Thymus (tissue), 11 donors: ENCODE data around the gene MED12L. TPM values are rescaled to one million over a fixed set of nuclear protein-coding genes. Genes with fewer than 3 reads are reported as not detected.

Experiments used
- DNase-seq, 9 donors: peaks; one replicate each; pipeline ENCODE4 v3.0.0-alpha.2; 2013; ENCODE audit warnings: low spot score in 9 of 9, low read depth in 6 of 9, missing footprints in 1 of 9
- H3K27ac ChIP-seq, 2 donors: one replicate each; pipeline ENCODE4 v1.5.1; 2013; ENCODE audit warnings: control low read depth in 1 of 2, low read depth in 1 of 2, low read length in 1 of 2, mild to moderate bottlenecking in 1 of 2, moderate library complexity in 1 of 2
- H3K27me3 ChIP-seq, 2 donors: one replicate each; pipeline ENCODE4 v1.5.1; 2013; ENCODE audit warnings: low read length in 1 of 2; ENCODE audit not compliant: control insufficient read depth in 2 of 2, insufficient read depth in 1 of 2
- H3K36me3 ChIP-seq, 2 donors: one replicate each; pipeline ENCODE4 v1.5.1; 2013; ENCODE audit warnings: low read length in 1 of 2, mild to moderate bottlenecking in 1 of 2, moderate library complexity in 1 of 2; ENCODE audit not compliant: control insufficient read depth in 2 of 2, insufficient read depth in 2 of 2
- H3K4me1 ChIP-seq, 2 donors: one replicate each; pipeline ENCODE4 v1.5.1; 2013; ENCODE audit warnings: low read length in 2 of 2; ENCODE audit not compliant: control insufficient read depth in 2 of 2, insufficient read depth in 2 of 2
- H3K4me3 ChIP-seq, 2 donors: one replicate each; pipeline ENCODE4 v1.5.1; 2013; ENCODE audit warnings: low read length in 2 of 2, control low read depth in 1 of 2, mild to moderate bottlenecking in 1 of 2
- H3K9me3 ChIP-seq, 2 donors: one replicate each; pipeline ENCODE4 v1.5.1; 2013; ENCODE audit warnings: low read length in 1 of 2, mild to moderate bottlenecking in 1 of 2; ENCODE audit not compliant: control insufficient read depth in 2 of 2, insufficient read depth in 1 of 2
- WGBS: extraction: QIAGEN DNeasy Blood & Tissue Kit; methylation state at CpG from one replicate; pipeline ENCODE4 v1.1.7; 2013; 5-methylcytosine and 5-hydroxymethylcytosine counted together
- polyA plus RNA-seq: library from polyadenylated mRNA; stranded (reverse); fragments of 200-250 nt; gene quantifications from one replicate; pipeline ENCODE4 v1.2.3, GENCODE V29; 2013
- total RNA-seq: library from RNA; stranded (reverse); fragments of 120-200 nt; gene quantifications from one replicate; pipeline ENCODE4 v1.2.4, GENCODE V29; 2013
- donor health status: healthy.

The MED12L gene
- total and polyA plus RNA-seq, 2 donors = 0.30 to 1.7 TPM

- Histone ChIP-seq H3K4me1 (no peaks in the 10 kb centered on the region), H3K36me3 (no peaks in the 10 kb centered on the region), H3K4me3 (no peak overlapping the region), H3K27me3 (no peaks in the 10 kb centered on the region), H3K27ac (no peak overlapping the region), H3K9me3 (no peaks in the 10 kb centered on the region)
- no peak for DNase-seq
- WGBS = 98% methylated on average over 2 of the region's 2 CpGs
Observed at GRCh38 chr3:151121016-151121415, 35.6 kb downstream of the MED12L start.

GRCh38 chr3:151123827-151124226, 38.4 kb downstream of the MED12L start:
- no peak for DNase-seq
- Histone ChIP-seq H3K27me3 (no peaks in the 10 kb centered on the region), H3K27ac (no peak overlapping the region), H3K4me1 (no peaks in the 10 kb centered on the region), H3K9me3 (no peaks in the 10 kb centered on the region), H3K4me3 (no peak overlapping the region), H3K36me3 (no peaks in the 10 kb centered on the region)

- no peaks in the 10 kb centered on the region for H3K36me3 ChIP-seq
- no peak overlapping the region for H3K27ac ChIP-seq
- H3K4me3 ChIP-seq = no peak overlapping the region
- no peaks in the 10 kb centered on the region for H3K9me3 ChIP-seq
- 92% methylated on average over 4 of the region's 4 CpGs for WGBS
- DNase-seq = no peak
- H3K4me1 ChIP-seq = no peaks in the 10 kb centered on the region
- H3K27me3 ChIP-seq = no peaks in the 10 kb centered on the region
Observed at GRCh38 chr3:151124476-151124875, 39.0 kb downstream of the MED12L start.

GRCh38 chr3:151130428-151130827, 45.0 kb downstream of the MED12L start:
- H3K4me1 ChIP-seq = peaks cover 4 to 15% of the 10 kb centered on the region in 2 donors
- H3K27me3 ChIP-seq = no peaks in the 10 kb centered on the region
- H3K9me3 ChIP-seq = no peaks in the 10 kb centered on the region
- H3K4me3 ChIP-seq = no peak overlapping the region
- no peak for DNase-seq
- WGBS = 96% methylated on average over 8 of the region's 8 CpGs
- H3K27ac ChIP-seq = no peak overlapping the region
- H3K36me3 ChIP-seq = no peaks in the 10 kb centered on the region

- DNase-seq = no peak
- H3K4me1 ChIP-seq = peaks cover 11 to 28% of the 10 kb centered on the region in 2 donors
- WGBS = 30% methylated on average over 3 of the region's 3 CpGs
- no peak overlapping the region for H3K27ac ChIP-seq
- H3K9me3 ChIP-seq = no peaks in the 10 kb centered on the region
- no peaks in the 10 kb centered on the region for H3K27me3 ChIP-seq
- H3K36me3 ChIP-seq = no peaks in the 10 kb centered on the region
- H3K4me3 ChIP-seq = no peak overlapping the region
Observed at GRCh38 chr3:151133175-151133574, 47.7 kb downstream of the MED12L start.

GRCh38 chr3:151133917-151134450, 48.5 kb downstream of the MED12L start:
- Histone ChIP-seq H3K4me1 (peaks cover 11 to 28% of the 10 kb centered on the region in 2 donors), H3K36me3 (no peaks in the 10 kb centered on the region), H3K9me3 (no peaks in the 10 kb centered on the region), H3K27ac (no peak overlapping the region), H3K4me3 (no peak overlapping the region), H3K27me3 (no peaks in the 10 kb centered on the region)
- DNase-seq = no peak
- 91% methylated on average over 8 of the region's 8 CpGs for WGBS

GRCh38 chr3:151135541-151136337, 50.3 kb downstream of the MED12L start:
- WGBS = 5% methylated on average over 5 of the region's 5 CpGs
- Histone ChIP-seq H3K4me3 (no peak overlapping the region), H3K9me3 (no peaks in the 10 kb centered on the region), H3K27ac (peak overlapping the region in 1 of 2 donors; percentile 80), H3K4me1 (peaks cover 11 to 28% of the 10 kb centered on the region in 2 donors), H3K36me3 (no peaks in the 10 kb centered on the region), H3K27me3 (no peaks in the 10 kb centered on the region)
- peak; percentile 34 to 85 (median 54) for DNase-seq

- no peak for DNase-seq
- H3K27ac ChIP-seq = no peak overlapping the region
- no peaks in the 10 kb centered on the region for H3K36me3 ChIP-seq
- peaks cover 0 to 14% of the 10 kb centered on the region in 2 donors for H3K4me1 ChIP-seq
- H3K27me3 ChIP-seq = no peaks in the 10 kb centered on the region
- no peak overlapping the region for H3K4me3 ChIP-seq
- 97% methylated on average over 5 of the region's 5 CpGs for WGBS
- H3K9me3 ChIP-seq = no peaks in the 10 kb centered on the region
Observed at GRCh38 chr3:151142929-151143328, 57.5 kb downstream of the MED12L start.

- no peak for DNase-seq
- H3K27ac ChIP-seq = no peak overlapping the region
- H3K9me3 ChIP-seq = no peaks in the 10 kb centered on the region
- H3K27me3 ChIP-seq = no peaks in the 10 kb centered on the region
- 48% methylated on average over 4 of the region's 4 CpGs for WGBS
- H3K4me3 ChIP-seq = no peak overlapping the region
- H3K4me1 ChIP-seq = peaks cover 0 to 14% of the 10 kb centered on the region in 2 donors
- no peaks in the 10 kb centered on the region for H3K36me3 ChIP-seq
Observed at GRCh38 chr3:151144016-151144415, 58.6 kb downstream of the MED12L start.
